Endothelial cell of umbilical vein (primary cell): ENCODE measurements around the gene DGKG. TPM values are rescaled to one million over a fixed set of nuclear protein-coding genes. Genes with fewer than 3 reads are reported as not detected.

Source experiments
- BruUV-seq: library from RNA; stranded (reverse); fragments of 400-500 nt; replicated peaks from 2 replicates; lab custom pipeline; 2021; lab: Mats Ljungman, UMichigan
- CTCF ChIA-PET: fragments of 300-600, 350-600 bp; sonication (Branson Sonifier 250); formaldehyde crosslinking; loops from one replicate; lab custom pipeline; 2021; ENCODE audit warnings: antibody characterized with exemption, inconsistent platforms; lab: Charles Lee
- POLR2A ChIA-PET: fragments of 300-600, 350-600 bp; sonication (Branson Sonifier 250); formaldehyde crosslinking; loops from one replicate; lab custom pipeline; 2021; ENCODE audit warnings: antibody characterized with exemption, inconsistent platforms; lab: Charles Lee
- DNase-seq: peaks from one replicate; pipeline ENCODE4 v3.0.0-alpha.2; 2011; ENCODE audit warnings: low read depth, low spot score
- FAIRE-seq: peaks from 2 replicates; lab custom pipeline; 2011; peaks lifted over from hg19 to GRCh38; lab: Jason Lieb, UNC
- H2AFZ ChIP-seq: 2 replicates; pipeline ENCODE4 v1.6.0; 2012; ENCODE audit warnings: low read depth, low read length, control low read depth, inconsistent platforms
- H3K27ac ChIP-seq: 2 replicates; pipeline ENCODE4 v1.5.1; 2011; ENCODE audit warnings: low read depth, mild to moderate bottlenecking, control low read depth, low read length, moderate library complexity; ENCODE audit not compliant: insufficient read depth
- H3K27me3 ChIP-seq, 2 experiments: 2 replicates each; pipeline versions ENCODE4 v1.6.0 to v1.6.1; 2011; ENCODE audit warnings: low read length in 2 of 2, mixed read lengths in 1 of 2; ENCODE audit not compliant: control insufficient read depth in 2 of 2, insufficient read depth in 2 of 2
- H3K36me3 ChIP-seq, 2 experiments: 2 replicates in 1 of 2; 3 replicates in 1 of 2; pipeline ENCODE4 v1.5.1; 2011; ENCODE audit warnings: low read length in 2 of 2, mild to moderate bottlenecking in 1 of 2, moderate library complexity in 1 of 2; ENCODE audit not compliant: control insufficient read depth in 2 of 2, insufficient read depth in 2 of 2; ENCODE audit errors: extremely low read depth in 1 of 2
- H3K4me1 ChIP-seq: 3 replicates; pipeline ENCODE4 v1.5.1; 2011; ENCODE audit warnings: mild to moderate bottlenecking, low read length; ENCODE audit not compliant: control insufficient read depth, insufficient read depth; ENCODE audit errors: extremely low read depth
- H3K4me2 ChIP-seq: 2 replicates; pipeline ENCODE4 v1.6.1; 2011; ENCODE audit warnings: low read length, control low read depth, mixed read lengths; ENCODE audit not compliant: insufficient read depth
- H3K4me3 ChIP-seq, 3 experiments: fragments of 200-600 bp in 1 of 3; sonication (generic), shearing (Covaris generic) in 1 of 3; replicated peaks in 1 of 3; 2 replicates each; pipeline ENCODE4 v1.5.1; 2011 to 2016; ENCODE audit warnings: control low read depth in 3 of 3, low read length in 3 of 3, mild to moderate bottlenecking in 2 of 3, inconsistent platforms in 1 of 3, low read depth in 1 of 3, moderate library complexity in 1 of 3; ENCODE audit not compliant: insufficient read depth in 1 of 3
- H3K79me2 ChIP-seq: 2 replicates; pipeline ENCODE4 v1.6.0; 2012; ENCODE audit warnings: low read length, inconsistent platforms; ENCODE audit not compliant: control insufficient read depth, insufficient read depth
- H3K9ac ChIP-seq: replicated peaks from 2 replicates; pipeline ENCODE3; 2011; ENCODE audit warnings: low read length, control low read depth; ENCODE audit not compliant: insufficient read depth; ENCODE audit errors: extremely low read depth
- H3K9me1 ChIP-seq: replicated peaks from 3 replicates; pipeline ENCODE4 v1.6.0; 2011; ENCODE audit warnings: mild to moderate bottlenecking, low read length; ENCODE audit not compliant: control insufficient read depth, insufficient read depth; ENCODE audit errors: extremely low read depth
- H3K9me3 ChIP-seq: replicated peaks from 2 replicates; pipeline ENCODE4 v1.5.1; 2012; ENCODE audit warnings: low read length, inconsistent platforms; ENCODE audit not compliant: control insufficient read depth, insufficient read depth
- H4K20me1 ChIP-seq: replicated peaks from 2 replicates; pipeline ENCODE3; 2011; ENCODE audit warnings: mild to moderate bottlenecking, low read length; ENCODE audit not compliant: control insufficient read depth, insufficient read depth; ENCODE audit errors: extremely low read depth
- EZH2 ChIP-seq: IDR thresholded peaks from 2 replicates; pipeline ENCODE4 v1.6.1; 2012; ENCODE audit warnings: borderline replicate concordance, low read depth, mild to moderate bottlenecking, moderate library complexity, low read length, inconsistent platforms; ENCODE audit not compliant: severe bottlenecking
- POLR2AphosphoS5 ChIP-seq: IDR thresholded peaks from 2 replicates; pipeline ENCODE4 v1.6.1; 2012; ENCODE audit warnings: low read depth, mild to moderate bottlenecking, control low read depth, low read length, moderate library complexity; ENCODE audit not compliant: insufficient read depth
- dilution Hi-C: fragments of 300-500 bp; cut with MboI; formaldehyde crosslinking; loops from one replicate; pipeline ENCODE4 v1.15.0; 2019; ENCODE audit warnings: low sequenced_read_pairs; ENCODE audit not compliant: extremely low pct_ligation_motif_present
- intact Hi-C: fragments of 100-400 bp; cut with micrococcal nuclease; formaldehyde crosslinking; loops from one replicate; pipeline ENCODE4 v1.10.0; 2022
- polyA plus RNA-seq, 4 experiments: library from polyadenylated mRNA; depleted of rRNA in 3 of 4; stranded (reverse) in 3 of 4; unstranded in 1 of 4; fragments of >200 nt; gene quantifications; 2 replicates each; pipeline versions ENCODE4 v1.2.1 to v1.2.3, GENCODE V29; 2011 to 2012; ENCODE audit warnings: missing spikeins in 1 of 4
- total RNA-seq: library from RNA; stranded (reverse); gene quantifications from 2 replicates; pipeline ENCODE4 v1.2.3, GENCODE V29; 2021
- TF ChIP-seq, protein P1 (sequence below): IDR thresholded peaks from 2 replicates; pipeline ENCODE4 v1.6.1; 2011; ENCODE audit not compliant: insufficient read depth, insufficient read length

Gene DGKG
- total and polyA plus RNA-seq, 2 donors (not counting 3 experiments of a cell fraction or from before 2014, with no cell fraction given): not detected

DNA sequence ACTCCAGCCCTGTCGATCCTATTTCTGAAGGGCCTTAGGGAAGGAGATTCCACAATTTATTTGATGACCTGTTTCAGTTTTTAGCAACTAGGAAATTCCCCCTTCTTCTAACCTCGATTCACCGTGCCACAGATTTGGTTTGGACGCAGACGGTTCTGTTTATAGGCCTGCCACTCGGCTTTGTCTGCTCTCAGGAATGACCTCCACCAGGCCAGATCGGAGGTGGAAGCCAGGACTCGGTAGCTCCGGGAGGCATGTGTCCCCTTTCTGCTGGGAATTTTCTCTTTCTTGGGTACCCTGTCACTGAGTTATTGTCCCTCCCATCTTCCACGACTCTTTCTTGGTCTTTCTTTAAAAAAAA is 167.6 kb downstream of the DGKG start:
- Histone ChIP-seq H3K36me3 (no peaks in the 10 kb centered on the region), H3K9me3 (no peaks in the 10 kb centered on the region), H4K20me1 (no peaks in the 10 kb centered on the region), H3K9me1 (no peaks in the 10 kb centered on the region), H3K27ac (no peak overlapping the region), H3K4me3 (no peak overlapping the region), H3K79me2 (no peaks in the 10 kb centered on the region), H2AFZ (no peak overlapping the region), H3K9ac (no peak overlapping the region), H3K27me3 (peaks cover 24 to 32% of the 10 kb centered on the region in 2 experiments), H3K4me1 (no peaks in the 10 kb centered on the region), H3K4me2 (no peak overlapping the region)
- intact Hi-C loops (no loop called here), dilution Hi-C loops (no loop called here)
- TF ChIP-seq, protein P1, sequence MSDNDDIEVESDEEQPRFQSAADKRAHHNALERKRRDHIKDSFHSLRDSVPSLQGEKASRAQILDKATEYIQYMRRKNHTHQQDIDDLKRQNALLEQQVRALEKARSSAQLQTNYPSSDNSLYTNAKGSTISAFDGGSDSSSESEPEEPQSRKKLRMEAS: no peak
- no peak for FAIRE-seq
- ChIA-PET POLR2A (no interaction called here), CTCF (no interaction called here)
- BruUV-seq: no TSS peak
- DNase-seq: no peak

DNA sequence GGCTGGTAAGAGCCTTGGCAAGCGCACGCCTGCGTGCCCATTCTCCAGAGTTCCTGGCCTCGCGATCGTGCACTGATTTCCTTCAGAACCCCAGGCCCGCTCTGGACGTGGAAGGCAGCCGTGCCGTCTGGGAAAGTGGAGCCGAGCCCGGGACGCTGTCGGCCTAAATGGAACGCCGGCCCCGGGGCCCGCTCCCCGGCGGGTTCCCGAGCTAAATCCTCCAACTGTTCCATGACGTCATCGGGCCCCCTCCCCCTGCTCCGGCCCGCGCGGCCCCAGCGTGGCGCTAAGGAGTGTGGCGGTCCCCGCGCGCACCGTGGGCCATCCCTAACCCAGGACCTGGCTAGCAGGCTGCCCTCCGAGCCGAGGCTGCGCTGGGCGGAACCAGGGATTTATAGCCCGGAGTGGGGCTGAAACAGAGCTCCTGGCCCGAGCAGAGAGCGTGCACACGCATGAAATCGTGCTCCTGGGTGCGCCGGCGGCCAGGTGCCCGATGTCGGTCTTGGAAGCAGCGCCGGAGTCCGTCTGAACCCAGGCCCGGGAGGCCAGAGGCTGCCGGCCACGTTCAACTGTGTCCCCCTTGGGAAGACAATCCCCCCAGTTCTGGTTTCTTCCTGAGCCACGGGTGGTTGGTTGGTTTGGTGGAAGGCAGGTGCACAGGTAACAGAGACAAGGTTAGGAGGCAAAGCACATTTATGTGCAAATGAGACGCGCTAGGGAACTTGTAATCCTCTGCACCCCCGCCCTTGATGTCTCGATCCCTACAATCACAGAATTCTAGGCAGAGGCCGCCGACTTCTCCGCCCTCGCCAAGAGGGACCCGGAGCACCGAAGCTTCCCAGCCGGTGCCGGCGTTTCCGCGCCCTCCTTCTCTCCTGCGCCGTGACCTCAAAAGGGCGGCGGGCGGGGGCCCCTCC is 168.2 kb downstream of the DGKG start:
- POLR2A ChIA-PET: no interaction called here
- peaks cover 24 to 32% of the 10 kb centered on the region in 2 experiments for H3K27me3 ChIP-seq
- no peaks in the 10 kb centered on the region for H3K79me2 ChIP-seq
- no peak overlapping the region for H3K9ac ChIP-seq
- DNase-seq (no peak), FAIRE-seq (no peak)
- no peaks in the 10 kb centered on the region for H3K4me1 ChIP-seq
- no peaks in the 10 kb centered on the region for H4K20me1 ChIP-seq
- CTCF ChIA-PET: no interaction called here
- TF ChIP-seq EZH2 (peak; percentile 96), POLR2AphosphoS5 (no peak)
- H3K4me3 ChIP-seq: no peak overlapping the region
- intact Hi-C loops: no loop called here
- dilution Hi-C loops: no loop called here
- H2AFZ ChIP-seq: no peak overlapping the region
- no peaks in the 10 kb centered on the region for H3K9me3 ChIP-seq
- no peak overlapping the region for H3K27ac ChIP-seq
- H3K36me3 ChIP-seq: no peaks in the 10 kb centered on the region
- H3K4me2 ChIP-seq: no peak overlapping the region
- BruUV-seq: no TSS peak
- no peaks in the 10 kb centered on the region for H3K9me1 ChIP-seq
